Activated CD8-positive, alpha-beta memory T cell treated with anti-CD3 and anti-CD28 coated beads, Interleukin-2, amount 10 ng/mL, durations not matched to agents 7 days and 5 days (primary cell): ENCODE measurements around the gene FMNL1. TPM values are rescaled to one million over a fixed set of nuclear protein-coding genes. Genes with fewer than 3 reads are reported as not detected.

Source experiments
- ATAC-seq: fragments of 150-1000 bp; cut with Tn5 transposase; one replicate; pipeline ENCODE4 v1.10.0; 2021; ENCODE audit warnings: moderate library complexity
- CTCF ChIA-PET: fragments of 350-600 bp; sonication (Branson Sonifier 250); formaldehyde crosslinking; loops from one replicate; lab custom pipeline; 2021; ENCODE audit warnings: antibody characterized with exemption; lab: Charles Lee
- DNase-seq: peaks from one replicate; pipeline ENCODE4 v3.0.0-alpha.2; 2020
- H3K27ac Mint-ChIP-seq: one replicate; pipeline ENCODE4 v1.8.0; 2021; ENCODE audit warnings: mild to moderate bottlenecking, mixed read lengths
- H3K27me3 Mint-ChIP-seq: one replicate; pipeline ENCODE4 v1.8.0; 2021; ENCODE audit warnings: mixed read lengths
- H3K36me3 Mint-ChIP-seq: one replicate; pipeline ENCODE4 v1.8.0; 2021; ENCODE audit warnings: mild to moderate bottlenecking, mixed read lengths
- H3K4me1 Mint-ChIP-seq: one replicate; pipeline ENCODE4 v1.8.0; 2021; ENCODE audit warnings: mixed read lengths
- H3K4me3 Mint-ChIP-seq: one replicate; pipeline ENCODE4 v1.8.0; 2021; ENCODE audit warnings: mild to moderate bottlenecking, moderate library complexity, mixed read lengths
- H3K9me3 Mint-ChIP-seq: one replicate; pipeline ENCODE4 v1.8.0; 2022; ENCODE audit warnings: low read depth, mixed read lengths
- total RNA-seq, 2 experiments: library from RNA; stranded (reverse); gene quantifications; one replicate each; pipeline ENCODE4 v1.2.3, GENCODE V29; 2021

FMNL1 gene
- total RNA-seq, 2 experiments from 2014 or later = 482 to 504 TPM

GRCh38 chr17:45284176-45285140 is 62.8 kb downstream of the FMNL1 start:
- Mint-ChIP-seq H3K27me3 (no peaks in the 10 kb centered on the region), H3K4me1 (peaks cover 27% of the 10 kb centered on the region), H3K36me3 (peaks cover 39% of the 10 kb centered on the region), H3K9me3 (no peaks in the 10 kb centered on the region), H3K27ac (peak overlapping the region; percentile 79), H3K4me3 (no peak overlapping the region)
- peak; percentile 61 for DNase-seq
- ATAC-seq = no peak
- CTCF ChIA-PET = interaction anchor here (0.6 to 4.7 kb wide), 7 partner anchors 11 to 104 kb away, joined by 3 to 30 read pairs (median 4); no protein-coding TSS in a partner anchor

GRCh38 chr17:45286286-45286685 is 64.6 kb downstream of the FMNL1 start:
- ATAC-seq (no peak), DNase-seq (no peak)
- CTCF ChIA-PET = interaction anchor here (4.7 kb wide), 1 partner anchor 99 kb away, joined by 30 read pairs; no protein-coding TSS in a partner anchor
- H3K4me1 Mint-ChIP-seq = peaks cover 41% of the 10 kb centered on the region
- H3K9me3 Mint-ChIP-seq = no peaks in the 10 kb centered on the region
- no peak overlapping the region for H3K4me3 Mint-ChIP-seq
- H3K27ac Mint-ChIP-seq = no peak overlapping the region
- no peaks in the 10 kb centered on the region for H3K27me3 Mint-ChIP-seq
- peaks cover 49% of the 10 kb centered on the region for H3K36me3 Mint-ChIP-seq

- Mint-ChIP-seq H3K4me3 (no peak overlapping the region), H3K27ac (peak overlapping the region; percentile 16), H3K4me1 (peaks cover 49% of the 10 kb centered on the region), H3K9me3 (no peaks in the 10 kb centered on the region), H3K27me3 (no peaks in the 10 kb centered on the region), H3K36me3 (peaks cover 45% of the 10 kb centered on the region)
- ATAC-seq = no peak
- CTCF ChIA-PET = interaction anchor here (0.9 to 3.3 kb wide), 3 partner anchors 10 to 97 kb away, joined by 3 to 21 read pairs (median 4); no protein-coding TSS in a partner anchor
- DNase-seq = no peak
Observed at GRCh38 chr17:45287526-45288500, 66.1 kb downstream of the FMNL1 start.

GRCh38 chr17:45288825-45289224 is 67.1 kb downstream of the FMNL1 start:
- no peak for ATAC-seq
- Mint-ChIP-seq H3K4me3 (no peak overlapping the region), H3K4me1 (peaks cover 49% of the 10 kb centered on the region), H3K27me3 (no peaks in the 10 kb centered on the region), H3K27ac (peak overlapping the region; percentile 49), H3K9me3 (no peaks in the 10 kb centered on the region), H3K36me3 (peaks cover 36% of the 10 kb centered on the region)
- CTCF ChIA-PET = interaction anchor here (1.2 to 3.3 kb wide), 3 partner anchors 11 to 91 kb away, joined by 3 to 21 read pairs (median 3); no protein-coding TSS in a partner anchor
- no peak for DNase-seq

- no peak overlapping the region for H3K4me3 Mint-ChIP-seq
- DNase-seq = no peak
- H3K27me3 Mint-ChIP-seq = no peaks in the 10 kb centered on the region
- H3K9me3 Mint-ChIP-seq = no peaks in the 10 kb centered on the region
- peak overlapping the region; percentile 9 for H3K27ac Mint-ChIP-seq
- H3K4me1 Mint-ChIP-seq = peaks cover 50% of the 10 kb centered on the region
- CTCF ChIA-PET = interaction anchor here (1.2 to 3.3 kb wide), 3 partner anchors 12 to 92 kb away, joined by 3 to 21 read pairs (median 3); no protein-coding TSS in a partner anchor
- peaks cover 31% of the 10 kb centered on the region for H3K36me3 Mint-ChIP-seq
- ATAC-seq = no peak
Observed at GRCh38 chr17:45289301-45290268, 67.9 kb downstream of the FMNL1 start.

GRCh38 chr17:45290269-45290765 is 68.6 kb downstream of the FMNL1 start:
- H3K4me3 Mint-ChIP-seq = no peak overlapping the region
- ATAC-seq = no peak
- H3K4me1 Mint-ChIP-seq = peaks cover 51% of the 10 kb centered on the region
- DNase-seq = no peak
- H3K36me3 Mint-ChIP-seq = peaks cover 28% of the 10 kb centered on the region
- peak overlapping the region; percentile 48 for H3K27ac Mint-ChIP-seq
- H3K27me3 Mint-ChIP-seq = no peaks in the 10 kb centered on the region
- CTCF ChIA-PET = no interaction called here
- no peaks in the 10 kb centered on the region for H3K9me3 Mint-ChIP-seq

- ATAC-seq (no peak), DNase-seq (no peak)
- peaks cover 61% of the 10 kb centered on the region for H3K4me1 Mint-ChIP-seq
- H3K27me3 Mint-ChIP-seq = no peaks in the 10 kb centered on the region
- no peaks in the 10 kb centered on the region for H3K9me3 Mint-ChIP-seq
- CTCF ChIA-PET = interaction anchor here (1.5 to 5.2 kb wide), 5 partner anchors 15 to 156 kb away, joined by 4 to 36 read pairs (median 9); partner anchors contain the start of genes ACBD4 and MAP3K14
- peak overlapping the region; percentile 48 for H3K27ac Mint-ChIP-seq
- H3K36me3 Mint-ChIP-seq = peaks cover 29% of the 10 kb centered on the region
- H3K4me3 Mint-ChIP-seq = no peak overlapping the region
Observed at GRCh38 chr17:45291171-45291805, 69.6 kb downstream of the FMNL1 start.

- H3K36me3 Mint-ChIP-seq = peaks cover 31% of the 10 kb centered on the region
Observed at GRCh38 chr17:45292696-45293412, 71.2 kb downstream of the FMNL1 start.

GRCh38 chr17:45293413-45294211 is 71.9 kb downstream of the FMNL1 start:
- DNase-seq = no peak
- no peaks in the 10 kb centered on the region for H3K9me3 Mint-ChIP-seq

More at GRCh38 chr17:45292696-45293412, 71.2 kb downstream of the FMNL1 start:
- no peaks in the 10 kb centered on the region for H3K9me3 Mint-ChIP-seq
- CTCF ChIA-PET = interaction anchor here (0.6 to 5.2 kb wide), 13 partner anchors 10 to 157 kb away, joined by 3 to 36 read pairs (median 4); partner anchors contain the start of genes ACBD4 and MAP3K14
- no peak overlapping the region for H3K4me3 Mint-ChIP-seq
- DNase-seq (no peak), ATAC-seq (peak; percentile 5)
- H3K27ac Mint-ChIP-seq = peak overlapping the region; percentile 73
- peaks cover 76% of the 10 kb centered on the region for H3K4me1 Mint-ChIP-seq
- H3K27me3 Mint-ChIP-seq = no peaks in the 10 kb centered on the region

GRCh38 chr17:45294506-45294905 is 72.8 kb downstream of the FMNL1 start:
- ATAC-seq (no peak), DNase-seq (no peak)
- Mint-ChIP-seq H3K4me1 (peaks cover 90% of the 10 kb centered on the region), H3K27ac (peak overlapping the region; percentile 61), H3K36me3 (peaks cover 41% of the 10 kb centered on the region), H3K27me3 (no peaks in the 10 kb centered on the region), H3K9me3 (no peaks in the 10 kb centered on the region), H3K4me3 (no peak overlapping the region)
- CTCF ChIA-PET = interaction anchor here (0.6 to 5.2 kb wide), 9 partner anchors 11 to 140 kb away, joined by 3 to 36 read pairs (median 9); no protein-coding TSS in a partner anchor

More at GRCh38 chr17:45293413-45294211, 71.9 kb downstream of the FMNL1 start:
- CTCF ChIA-PET = interaction anchor here (0.9 to 5.2 kb wide), 12 partner anchors 9 to 133 kb away, joined by 3 to 36 read pairs (median 4); partner anchors contain the start of gene MAP3K14
- Mint-ChIP-seq H3K27ac (peak overlapping the region; percentile 61), H3K36me3 (peaks cover 36% of the 10 kb centered on the region), H3K27me3 (no peaks in the 10 kb centered on the region), H3K4me3 (no peak overlapping the region), H3K4me1 (peaks cover 82% of the 10 kb centered on the region)
- ATAC-seq = peak; percentile 55
